K562 (cell line): Measurements from ENCODE around the gene EMILIN3. TPM values are rescaled to one million over a fixed set of nuclear protein-coding genes. Genes with fewer than 3 reads are reported as not detected.

Source experiments
- ATAC-seq: fragments of 200-7000 bp; cut with Tn5 transposase; 3 replicates; pipeline ENCODE4 v1.9.1; 2020; ENCODE audit warnings: moderate library complexity
- BruUV-seq: library from RNA; stranded (reverse); fragments of 400-500 nt; replicated peaks from 2 replicates; lab custom pipeline; 2021; lab: Mats Ljungman, UMichigan
- CTCF ChIA-PET: fragments of 300-600 bp; formaldehyde crosslinking; extraction: SDS; loops from one replicate; lab custom pipeline; 2021; ENCODE audit warnings: low intra/inter-chr PET ratio; lab: Yijun Ruan, JAX
- POLR2A ChIA-PET: fragments of 300-600, 350-650 bp; sonication (Branson Sonifier 250); formaldehyde crosslinking; extraction: SDS; loops from one replicate; lab custom pipeline; 2021; ENCODE audit warnings: antibody characterized with exemption, inconsistent platforms; lab: Yijun Ruan, JAX
- DNase-seq, 4 experiments: peaks; one replicate each; pipeline versions ENCODE4 v3.0.0 to v3.0.0-alpha.2; 2011 to 2018; ENCODE audit warnings: low spot score in 3 of 4, mixed read lengths in 3 of 4; ENCODE audit errors: extremely low read depth in 1 of 4
- FAIRE-seq: peaks from 2 replicates; lab custom pipeline; 2011; peaks lifted over from hg19 to GRCh38; lab: Jason Lieb, UNC
- H2AFZ ChIP-seq: 2 replicates; pipeline ENCODE4 v1.6.0; 2011; ENCODE audit warnings: low read depth, low read length, control low read depth, inconsistent platforms
- H3K27ac ChIP-seq: fragments of 200-600 bp; 3 replicates; pipeline ENCODE4 v1.8.0; 2011; ENCODE audit warnings: low read depth, mild to moderate bottlenecking, control low read depth, inconsistent platforms, low read length, moderate library complexity, mixed read lengths; ENCODE audit errors: extremely low read depth
- H3K27me3 ChIP-seq, 2 experiments: fragments of 300-600 bp in 1 of 2; 2 replicates in 1 of 2; 3 replicates in 1 of 2; pipeline versions ENCODE4 v1.6.0 to v1.8.0; 2011; ENCODE audit warnings: inconsistent platforms in 2 of 2, low read length in 2 of 2, mild to moderate bottlenecking in 1 of 2, mixed read lengths in 1 of 2, moderate library complexity in 1 of 2; ENCODE audit not compliant: control insufficient read depth in 2 of 2, insufficient read depth in 2 of 2
- H3K36me3 ChIP-seq: fragments of 300-600 bp; 3 replicates; pipeline ENCODE4 v1.8.0; 2011; ENCODE audit warnings: mild to moderate bottlenecking, low read length, inconsistent platforms; ENCODE audit not compliant: control insufficient read depth, insufficient read depth
- H3K4me1 ChIP-seq, 2 experiments: fragments of 200-600 bp in 1 of 2; replicated peaks in 1 of 2; 2 replicates in 1 of 2; 3 replicates in 1 of 2; pipeline versions ENCODE4 v1.5.1 to v1.8.0; 2011; ENCODE audit warnings: inconsistent platforms in 2 of 2, low read length in 2 of 2, mild to moderate bottlenecking in 1 of 2, mixed read lengths in 1 of 2, moderate library complexity in 1 of 2; ENCODE audit not compliant: control insufficient read depth in 2 of 2, insufficient read depth in 2 of 2
- H3K4me2 ChIP-seq: 2 replicates; pipeline ENCODE4 v1.6.1; 2011; ENCODE audit warnings: low read length, control low read depth, inconsistent platforms, mixed read lengths; ENCODE audit not compliant: insufficient read depth
- H3K4me3 ChIP-seq: fragments of 200-600 bp; sonication (generic), shearing (Covaris generic); 2 replicates; pipeline ENCODE4 v1.5.1; 2016; ENCODE audit warnings: control low read depth, inconsistent platforms
- H3K79me2 ChIP-seq: fragments of 200-600 bp; 3 replicates; pipeline ENCODE4 v1.8.0; 2011; ENCODE audit warnings: low read length, inconsistent platforms; ENCODE audit not compliant: control insufficient read depth, insufficient read depth
- H3K9ac ChIP-seq, 2 experiments: 2 replicates each; pipeline versions ENCODE4 v1.6.0 to v1.6.1; 2011; ENCODE audit warnings: low read depth in 2 of 2, low read length in 2 of 2, control low read depth in 1 of 2, inconsistent platforms in 1 of 2, mild to moderate bottlenecking in 1 of 2, mixed read lengths in 1 of 2; ENCODE audit not compliant: insufficient read depth in 1 of 2
- H3K9me1 ChIP-seq: one replicate; pipeline ENCODE4 v1.6.0; 2011; ENCODE audit warnings: inconsistent platforms, mild to moderate bottlenecking, low read length, moderate library complexity; ENCODE audit not compliant: control insufficient read depth, insufficient read depth
- H3K9me3 ChIP-seq: replicated peaks from 2 replicates; pipeline ENCODE4 v1.5.1; 2011; ENCODE audit warnings: low read depth, low read length, inconsistent platforms; ENCODE audit not compliant: control insufficient read depth, insufficient read depth
- H4K20me1 ChIP-seq: replicated peaks from 2 replicates; pipeline ENCODE4 v1.6.1; 2011; ENCODE audit warnings: low read length, inconsistent platforms, mixed read lengths; ENCODE audit not compliant: control insufficient read depth, insufficient read depth
- CCNT2 ChIP-seq: IDR thresholded peaks from 2 replicates; pipeline ENCODE4 v1.6.1; 2011; ENCODE audit warnings: borderline replicate concordance, low read depth, mild to moderate bottlenecking, moderate library complexity, mixed read lengths, low read length; ENCODE audit not compliant: insufficient read length; ENCODE audit errors: extremely low read depth
- CEBPB ChIP-seq: fragments of 450-650 bp; IDR thresholded peaks from 2 replicates; pipeline ENCODE4 v1.6.1; 2016; ENCODE audit warnings: missing genetic modification characterization, missing compliant biosample characterization
- CHD1 ChIP-seq: fragments of 200-600 bp; sonication (generic); IDR thresholded peaks from one replicate; pipeline ENCODE4 v1.6.1; 2012; ENCODE audit warnings: mild to moderate bottlenecking, moderate library complexity, low read length, inconsistent platforms
- CTBP1 ChIP-seq: fragments of 450-650 bp; IDR thresholded peaks from 2 replicates; pipeline ENCODE4 v1.6.1; 2016; ENCODE audit warnings: borderline replicate concordance
- DIDO1 ChIP-seq: fragments of 450-650 bp; IDR thresholded peaks from 2 replicates; pipeline ENCODE4 v1.6.1; 2016; ENCODE audit warnings: low read depth, missing biosample characterization, missing genetic modification characterization
- FOXJ2 ChIP-seq: fragments of 200-800 bp; sonication (Bioruptor generic); IDR thresholded peaks from 2 replicates; pipeline ENCODE4 v1.6.1; 2016; ENCODE audit warnings: missing genetic modification characterization, missing compliant biosample characterization
- MTA2 ChIP-seq: fragments of 450-650 bp; IDR thresholded peaks from 2 replicates; pipeline ENCODE4 v1.6.1; 2016; ENCODE audit warnings: low read depth
- NCOR1 ChIP-seq: fragments of 450-650 bp; IDR thresholded peaks from 2 replicates; pipeline ENCODE4 v1.6.1; 2016; ENCODE audit warnings: mild to moderate bottlenecking, moderate library complexity
- PHTF2 ChIP-seq: fragments of 250-450 bp; sonication (Bioruptor Pico); IDR thresholded peaks from 2 replicates; pipeline ENCODE4 v1.5.0; 2021; ENCODE audit warnings: mild to moderate bottlenecking
- POLR2G ChIP-seq: fragments of 200-400 bp; formaldehyde crosslinking; IDR thresholded peaks from 2 replicates; pipeline ENCODE4 v1.6.1; 2017; ENCODE audit warnings: low read depth, mild to moderate bottlenecking, antibody characterized with exemption, low read length, moderate library complexity
- RBM14 ChIP-seq: fragments of 200-400 bp; formaldehyde crosslinking; IDR thresholded peaks from 2 replicates; pipeline ENCODE4 v1.6.1; 2018; ENCODE audit warnings: low read depth, mild to moderate bottlenecking, low read length, moderate library complexity, borderline replicate concordance; ENCODE audit not compliant: insufficient read depth
- ZFP36 ChIP-seq: fragments of 150-350 bp; IDR thresholded peaks from 2 replicates; pipeline ENCODE4 v1.6.1; 2018; ENCODE audit warnings: low read length, low read depth; ENCODE audit not compliant: partially characterized antibody
- ZNF695 ChIP-seq: fragments of 450-650 bp; formaldehyde crosslinking; IDR thresholded peaks from 2 replicates; pipeline ENCODE4 v1.4.0; 2020; ENCODE audit warnings: mild to moderate bottlenecking, moderate library complexity
- ZNF830 ChIP-seq: fragments of 250-450 bp; sonication (Bioruptor Pico); IDR thresholded peaks from 2 replicates; pipeline ENCODE4 v1.5.0; 2021; ENCODE audit warnings: mild to moderate bottlenecking
- WGBS: fragments of 100-300 bp; shearing (Covaris generic); methylation state at CpG from one replicate; pipeline ENCODE4 v1.1.6; 2016; ENCODE audit warnings: low coverage, mixed read lengths; ENCODE audit not compliant: insufficient coverage; ENCODE audit errors: missing lambda C conversion rate; 5-methylcytosine and 5-hydroxymethylcytosine counted together
- in situ Hi-C: fragments of 300-500 bp; cut with MboI; formaldehyde crosslinking; loops from 4 replicates; pipeline ENCODE4 v1.15.0; 2018; ENCODE audit warnings: inconsistent platforms, mixed read lengths
- intact Hi-C: fragments of 100-400 bp; cut with micrococcal nuclease; formaldehyde crosslinking; loops from 2 replicates; pipeline ENCODE4 v1.14.2; 2022
- polyA plus RNA-seq, 8 experiments: library from polyadenylated mRNA; depleted of rRNA in 4 of 8; stranded (reverse) in 5 of 8; unstranded in 3 of 8; fragments of >200 nt; fragmentation: Nextera tagmentation in 2 of 8; fragmentation: Illumina TruSeq in 1 of 8; extraction: Ambion mirVana in 2 of 8; extraction: Trizol in 1 of 8; gene quantifications; 2 replicates each; pipeline versions ENCODE4 v1.2.1 to v1.2.3, GENCODE V29; 2011 to 2014; ENCODE audit warnings: inconsistent platforms in 1 of 8, missing spikeins in 1 of 8
- total RNA-seq, 7 experiments: library from RNA; depleted of rRNA in 6 of 7; stranded (reverse); fragments of >200 nt in 6 of 7; fragmentation: Illumina TruSeq in 2 of 7; extraction: Trizol in 2 of 7; gene quantifications; 2 replicates each; pipeline versions ENCODE4 v1.2.1 to v1.2.3, GENCODE V29; 2011 to 2021; ENCODE audit warnings: low replicate concordance in 1 of 7
- TF ChIP-seq, protein P1 (sequence below): fragments of 450-650 bp; IDR thresholded peaks from 2 replicates; pipeline ENCODE4 v1.6.1; 2016; ENCODE audit warnings: antibody characterized with exemption

The EMILIN3 gene
- total and polyA plus RNA-seq, 9 of the 15 experiments (the other 6 are each of a cell fraction or from before 2014, with no cell fraction given): 0.01 to 0.07 TPM; not detected in 7

GRCh38 chr20:41369673-41370072 lies 3.1 kb upstream of the EMILIN3 start:
- Histone ChIP-seq H3K79me2 (no peaks in the 10 kb centered on the region), H3K9me3 (no peaks in the 10 kb centered on the region), H3K4me2 (no peak overlapping the region), H4K20me1 (peaks cover 15% of the 10 kb centered on the region), H3K9me1 (no peaks in the 10 kb centered on the region), H3K27me3 (peaks cover 21 to 59% of the 10 kb centered on the region in 2 experiments; a peak in 4 of 5 replicates), H3K9ac (no peak overlapping the region), H3K36me3 (no peaks in the 10 kb centered on the region), H3K27ac (no peak overlapping the region), H3K4me1 (peaks cover 0 to 17% of the 10 kb centered on the region in 2 experiments; a peak in 2 of 5 replicates), H3K4me3 (no peak overlapping the region), H2AFZ (no peak overlapping the region)
- in situ Hi-C loops: no loop called here
- WGBS: 7% methylated on average over 2 of the region's 2 CpGs
- no peak for DNase-seq
- no TSS peak for BruUV-seq
- no peak for ATAC-seq
- CTCF ChIA-PET: no interaction called here
- intact Hi-C loops: no loop called here
- no peak for FAIRE-seq
- TF ChIP-seq CCNT2 (no peak), MTA2 (no peak), ZNF695 (no peak), POLR2G (no peak), ZNF830 (CRISPR knock-in tag) (no peak), NCOR1 (no peak), RBM14 (no peak), CHD1 (no peak), CEBPB (tag) (no peak), DIDO1 (tag) (no peak), ZFP36 (no peak), PHTF2 (no peak), FOXJ2 (no peak), CTBP1 (no peak)
- TF ChIP-seq, protein P1, sequence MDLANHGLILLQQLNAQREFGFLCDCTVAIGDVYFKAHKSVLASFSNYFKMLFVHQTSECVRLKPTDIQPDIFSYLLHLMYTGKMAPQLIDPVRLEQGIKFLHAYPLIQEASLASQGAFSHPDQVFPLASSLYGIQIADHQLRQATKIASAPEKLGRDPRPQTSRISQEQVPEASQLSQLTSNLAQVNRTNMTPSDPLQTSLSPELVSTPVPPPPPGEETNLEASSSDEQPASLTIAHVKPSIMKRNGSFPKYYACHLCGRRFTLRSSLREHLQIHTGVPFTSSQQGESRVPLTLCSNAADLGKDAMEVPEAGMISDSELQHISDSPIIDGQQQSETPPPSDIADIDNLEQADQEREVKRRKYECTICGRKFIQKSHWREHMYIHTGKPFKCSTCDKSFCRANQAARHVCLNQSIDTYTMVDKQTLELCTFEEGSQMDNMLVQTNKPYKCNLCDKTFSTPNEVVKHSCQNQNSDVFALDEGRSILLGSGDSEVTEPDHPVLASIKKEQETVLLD: no peak
- POLR2A ChIA-PET: interaction anchor here (0.6 to 1.0 kb wide), 2 partner anchors 11 to 506 kb away, joined by 3 to 4 read pairs; no protein-coding TSS in a partner anchor
